Left colon (tissue), 2 donors: Measurements from ENCODE around the gene SLC41A1. TPM values are rescaled to one million over a fixed set of nuclear protein-coding genes. Genes with fewer than 3 reads are reported as not detected.
"Not testable (repeated sequence)": the region's sequence is repeated elsewhere in the genome, so short reads cannot be mapped to it uniquely, and the experiment has no call there.

Experiments used
- ATAC-seq: fragments of 200-7000 bp; cut with Tn5 transposase; one replicate; pipeline ENCODE4 v1.9.1; 2020; ENCODE audit warnings: mild to moderate bottlenecking, moderate library complexity
- DNase-seq, 2 donors: peaks; one replicate each; pipeline ENCODE4 v3.0.0-alpha.2; 2020
- intact Hi-C, 2 donors: fragments of 100-400 bp; cut with DNase I in 1 of 2; cut with micrococcal nuclease in 1 of 2; formaldehyde crosslinking; loops; one replicate each; pipeline versions ENCODE4 v1.11.2 to v1.14.0; 2022; cut with DNase I, micrococcal nuclease
- total RNA-seq, 2 donors: library from RNA; stranded (reverse); fragmentation: NEBNext Ultra II Directional; extraction: Animal tissue kit (Norgen Biotek cat#: 25700); gene quantifications; one replicate each; pipeline ENCODE4 v1.2.1, GENCODE V29; 2021
- donor health status: DM: no; HTN: no; CAD: no.
- donor health status: DM: yes; HTN: yes; CAD: no.

The SLC41A1 gene
- total RNA-seq, 2 donors from 2014 or later, result 4.4 to 4.9 TPM

GRCh38 chr1:205826016-205826806, 13.2 kb upstream of the SLC41A1 start:
- intact Hi-C loops, result no loop called here
- DNase-seq, result no peak
- ATAC-seq, result no peak

DNA sequence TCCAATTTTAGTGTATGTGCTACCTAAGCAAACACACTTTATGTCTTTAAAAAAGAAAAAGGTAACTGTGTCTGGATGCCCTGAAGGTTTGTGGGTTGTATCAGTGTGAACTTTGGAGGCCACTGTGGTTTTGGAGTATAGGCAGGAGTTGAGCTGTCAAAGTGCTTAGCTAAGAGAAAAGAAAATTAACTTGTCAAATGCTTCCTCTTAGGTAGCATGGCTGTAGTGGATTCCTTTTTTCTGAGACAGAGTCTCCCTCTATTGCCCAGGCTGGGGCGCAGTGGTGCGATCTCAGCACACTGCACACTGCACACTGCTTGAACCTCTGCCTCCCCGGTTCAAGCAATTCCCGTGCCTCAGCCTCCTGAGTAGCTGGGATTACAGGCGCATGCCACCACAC, 11.2 kb upstream of the SLC41A1 start:
- intact Hi-C loops, result no loop called here
- no peak for DNase-seq
- no peak for ATAC-seq

- not testable (repeated sequence) for DNase-seq
These were observed 10.3 kb upstream of the SLC41A1 start for GRCh38 chr1:205823260-205823659.

DNA sequence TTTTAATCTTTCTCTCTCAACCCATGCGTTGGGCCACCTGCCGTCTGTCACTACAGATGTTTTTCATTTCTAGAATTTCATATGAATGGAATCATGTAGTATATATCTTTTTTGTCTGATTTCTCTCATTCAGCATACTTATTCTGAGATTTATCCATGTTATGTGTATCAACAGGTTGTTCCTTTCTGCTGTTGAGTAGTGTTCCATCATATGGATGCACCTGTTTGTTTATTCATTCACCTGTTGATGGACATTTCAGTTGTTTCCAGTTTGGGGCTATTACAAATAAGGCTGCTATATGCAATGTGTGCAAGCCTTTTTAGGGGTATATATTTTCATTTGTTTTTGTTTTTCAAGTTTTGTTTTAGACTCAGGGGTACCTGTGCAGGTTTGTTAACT, 9.4 kb upstream of the SLC41A1 start:
- ATAC-seq, result no peak
- no peak for DNase-seq
- intact Hi-C loops, result no loop called here

More at GRCh38 chr1:205823260-205823659, 10.3 kb upstream of the SLC41A1 start:
- ATAC-seq, intact Hi-C loops: not testable (repeated sequence)

DNA sequence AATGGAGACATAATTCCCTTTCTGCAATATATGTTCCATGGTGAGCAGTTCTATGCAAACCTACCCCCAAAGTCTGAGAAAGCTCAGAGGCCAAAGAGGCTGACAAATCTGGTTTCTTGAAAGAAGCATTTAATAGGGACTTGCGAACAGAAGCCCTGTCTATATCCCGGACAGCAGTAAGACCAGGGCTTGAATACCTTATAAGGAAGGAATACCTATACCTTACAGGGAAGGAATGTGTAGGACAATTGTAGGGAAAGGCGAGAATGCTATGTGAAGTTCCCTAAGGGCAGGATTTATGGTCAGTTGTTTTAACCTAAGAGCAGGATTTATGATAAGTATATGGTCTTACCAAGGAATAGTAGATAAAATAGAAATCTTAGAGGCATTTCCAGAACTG, 5.0 kb upstream of the SLC41A1 start:
- intact Hi-C loops, result no loop called here
- ATAC-seq, result no peak
- DNase-seq, result no peak

- no peak for ATAC-seq
- no peak for DNase-seq
- intact Hi-C loops, result no loop called here
These were observed 4.4 kb upstream of the SLC41A1 start for GRCh38 chr1:205817364-205817763.

- intact Hi-C loops, result no loop called here
- DNase-seq, result no peak
These were observed 709 bp upstream of the SLC41A1 start for GRCh38 chr1:205813755-205814058.

GRCh38 chr1:205812271-205812877, 624 bp downstream of the SLC41A1 start:
- ATAC-seq, result peak; percentile 22
- DNase-seq, result peak in 1 of 2 donors; percentile 40
- intact Hi-C loops, result no loop called here

More at GRCh38 chr1:205813755-205814058, 709 bp upstream of the SLC41A1 start:
- ATAC-seq, result no peak

- no peak for DNase-seq
- no peak for ATAC-seq
- intact Hi-C loops, result no loop called here
These were observed 1.3 kb downstream of the SLC41A1 start for GRCh38 chr1:205811660-205812059.

DNA sequence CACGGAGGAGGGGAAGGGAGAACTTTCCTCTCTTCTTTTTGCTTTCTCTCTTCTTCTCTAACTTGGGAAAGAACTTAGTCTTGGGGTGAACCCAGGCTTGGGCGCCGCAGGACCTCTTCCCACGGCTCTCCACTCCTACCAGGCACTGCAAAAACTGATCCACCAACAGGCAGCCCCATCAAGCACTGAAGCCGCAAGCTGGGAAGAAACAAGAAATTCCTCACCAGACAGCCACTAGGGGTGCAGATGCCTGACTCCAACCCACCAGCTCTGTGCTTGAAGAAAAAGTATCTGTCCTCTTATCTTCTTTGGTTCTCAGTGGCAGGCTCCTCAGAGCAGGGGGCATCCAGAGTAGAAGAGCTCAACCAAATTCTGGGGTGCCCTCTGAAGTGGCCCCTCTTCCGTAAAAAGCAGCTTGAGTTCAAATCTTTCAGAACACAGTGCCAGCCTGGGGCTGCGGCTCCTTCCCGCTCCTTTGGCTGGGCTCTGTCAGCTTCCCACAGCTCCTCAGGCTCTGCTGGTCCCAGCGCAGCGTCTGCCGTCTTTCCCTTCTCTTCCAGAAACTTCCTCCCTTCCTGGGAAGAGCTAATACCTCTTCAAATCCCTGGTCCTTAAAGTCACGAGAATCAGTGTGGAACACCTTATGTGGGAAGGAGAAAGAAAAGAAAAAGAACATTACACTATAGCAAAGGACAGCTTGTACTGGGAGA, 2.4 kb downstream of the SLC41A1 start:
- ATAC-seq (no peak), DNase-seq (no peak)
- intact Hi-C loops, result no loop called here

DNA sequence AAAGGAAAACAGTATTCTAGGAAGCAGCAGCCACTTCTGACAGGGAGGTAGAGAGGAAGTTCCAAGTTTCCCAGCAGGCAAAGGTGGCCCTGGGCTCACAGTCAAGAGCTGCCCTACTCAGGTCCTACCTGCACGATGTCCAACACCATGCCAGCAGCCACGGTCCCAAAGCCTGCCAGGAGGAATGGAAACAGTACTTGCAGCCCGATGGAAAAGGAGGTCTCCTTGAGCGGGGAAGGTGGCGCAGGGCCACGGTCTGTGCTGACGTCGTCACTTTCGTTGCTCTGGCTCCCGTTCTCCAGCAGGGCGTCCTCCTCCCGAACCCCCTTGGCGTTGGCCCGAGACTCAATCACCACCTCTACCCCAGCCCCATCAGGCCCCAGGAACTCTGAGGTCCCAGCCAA, 3.1 kb downstream of the SLC41A1 start:
- ATAC-seq (no peak), DNase-seq (no peak)
- intact Hi-C loops, result no loop called here

DNA sequence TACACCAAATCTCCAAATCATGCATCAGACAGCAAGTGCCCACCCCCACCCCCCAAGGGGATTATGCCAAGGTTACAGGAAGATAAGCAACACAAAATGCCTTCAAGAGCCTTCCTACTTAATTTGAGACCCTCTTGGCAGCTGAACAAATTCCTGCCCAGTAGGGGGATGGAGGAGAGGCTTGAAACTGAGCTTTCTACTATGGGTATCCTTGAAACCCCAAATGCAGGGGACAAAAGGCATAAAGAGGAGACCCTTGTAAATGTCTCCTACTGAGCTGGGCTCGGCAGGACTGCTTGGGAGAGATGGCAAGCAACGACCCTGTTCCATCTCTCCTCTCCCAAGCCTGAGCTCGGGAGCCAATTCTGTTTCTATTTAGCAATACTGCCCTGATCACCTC, 3.5 kb downstream of the SLC41A1 start:
- ATAC-seq, result no peak
- DNase-seq, result no peak
- intact Hi-C loops, result no loop called here

DNA sequence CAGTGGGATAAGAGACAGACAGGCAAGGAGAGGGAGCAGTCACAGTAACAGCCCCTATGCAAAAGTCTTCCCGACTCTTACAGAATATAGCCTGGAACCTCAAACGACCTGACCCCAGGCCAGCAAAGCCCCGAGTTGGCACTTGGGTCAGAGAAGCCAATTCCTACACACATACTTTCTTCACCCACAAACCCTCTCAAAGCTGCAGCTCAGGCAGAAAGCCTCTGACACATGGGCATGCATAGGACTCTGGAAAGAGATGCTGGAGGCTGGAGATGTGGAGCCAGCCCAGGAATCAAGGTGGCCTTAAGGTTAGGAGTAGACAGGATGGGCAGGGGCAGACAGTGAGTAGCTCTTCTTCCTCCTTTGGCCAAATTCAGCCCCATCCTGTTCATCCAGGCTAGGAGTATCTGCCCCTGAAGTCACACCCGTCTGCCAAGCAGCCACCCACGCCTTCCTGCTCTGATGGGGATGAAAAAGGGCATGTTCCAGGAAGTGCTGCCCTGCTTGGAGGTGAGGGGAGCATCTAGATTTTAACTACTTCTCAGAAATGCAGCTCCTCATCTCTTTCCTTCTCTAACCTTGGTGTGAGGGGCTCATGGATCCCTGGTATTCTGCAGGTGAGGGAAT, 7.8 kb downstream of the SLC41A1 start:
- no peak for ATAC-seq
- intact Hi-C loops, result no loop called here
- DNase-seq, result no peak

DNA sequence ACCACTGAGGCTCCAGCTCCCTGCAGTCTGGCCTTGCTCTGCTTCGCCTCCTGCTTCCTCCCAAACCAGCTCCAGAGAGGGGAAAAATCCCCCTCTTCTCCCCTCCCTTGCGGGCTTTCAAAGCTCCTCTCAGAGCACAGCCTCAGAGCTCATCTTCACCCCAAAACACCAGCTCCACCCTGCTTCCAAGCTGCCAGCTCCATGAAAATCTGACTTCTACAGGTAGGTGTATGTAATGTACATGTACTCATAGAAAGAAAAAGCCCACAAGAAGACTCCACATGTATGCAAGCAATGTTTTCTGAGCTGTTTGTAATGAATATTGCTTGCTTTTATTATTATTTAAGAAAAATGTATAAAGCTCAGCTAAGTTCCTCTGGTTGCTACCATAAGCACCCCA, 8.4 kb downstream of the SLC41A1 start:
- ATAC-seq (no peak), DNase-seq (no peak)
- intact Hi-C loops, result no loop called here

DNA sequence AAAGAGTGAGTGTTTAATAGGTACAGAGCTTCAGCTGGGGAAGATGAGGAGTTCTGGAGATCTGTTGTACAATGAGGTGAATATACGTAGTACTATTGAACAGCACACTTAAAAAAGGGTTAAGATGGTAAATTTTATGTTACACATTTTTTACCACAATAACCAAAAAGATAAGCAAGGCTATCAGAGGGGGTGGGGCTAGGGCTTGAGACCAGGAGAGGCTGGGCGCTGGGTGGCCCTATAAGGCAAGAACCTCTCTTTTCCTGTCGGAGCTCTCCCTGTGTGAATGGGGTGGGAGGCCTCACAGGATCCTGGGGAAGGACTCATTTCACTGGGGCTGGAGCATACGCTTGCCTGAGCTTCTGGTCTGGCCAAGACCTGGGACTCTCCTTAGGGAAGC, 9.0 kb downstream of the SLC41A1 start:
- intact Hi-C loops, result no loop called here
- no peak for ATAC-seq

GRCh38 chr1:205802060-205802459, 10.9 kb downstream of the SLC41A1 start:
- no peak for ATAC-seq
- intact Hi-C loops, result no loop called here

More for the DNA sequence above, 9.0 kb downstream of the SLC41A1 start:
- no peak for DNase-seq

DNA sequence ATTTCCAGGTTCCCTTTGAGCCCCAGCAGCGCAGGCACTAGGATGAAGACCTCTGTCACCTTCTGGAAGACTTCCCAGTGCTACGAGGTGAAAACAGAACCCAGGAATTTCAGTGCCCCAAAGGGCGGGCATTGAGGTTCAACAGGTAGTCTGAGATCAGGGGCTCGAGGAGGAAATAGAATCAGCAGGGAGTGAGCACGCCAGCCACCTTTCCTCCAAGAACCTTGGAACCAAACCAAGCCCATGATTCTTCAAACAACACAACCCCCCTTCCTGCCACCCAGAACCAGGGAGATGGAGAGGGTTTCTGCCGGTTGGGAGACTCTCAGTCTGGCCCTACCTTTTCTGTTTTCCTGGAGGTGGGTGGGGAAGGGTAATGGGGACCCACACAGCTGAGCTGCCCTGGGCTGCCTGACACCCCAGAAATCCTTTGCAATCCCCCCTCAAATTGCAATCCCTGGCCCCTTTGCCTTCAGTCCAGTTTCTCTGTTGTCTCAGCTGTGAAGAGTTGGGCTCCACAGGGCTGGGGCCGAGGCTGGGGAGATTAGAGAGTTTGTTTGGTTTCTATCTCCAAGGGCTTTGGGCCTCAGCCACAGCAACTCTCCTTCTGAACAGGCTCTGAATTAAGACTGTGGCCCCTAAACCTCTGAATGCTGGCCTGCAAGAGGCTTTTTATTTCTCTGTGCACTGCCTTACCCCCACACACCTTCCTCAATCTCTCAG, 11.9 kb downstream of the SLC41A1 start:
- intact Hi-C loops, result no loop called here
- DNase-seq (no peak), ATAC-seq (no peak)

More at GRCh38 chr1:205802060-205802459, 10.9 kb downstream of the SLC41A1 start:
- no peak for DNase-seq

GRCh38 chr1:205800427-205800826, 12.6 kb downstream of the SLC41A1 start:
- intact Hi-C loops, result no loop called here
- DNase-seq, result no peak
- ATAC-seq, result no peak

DNA sequence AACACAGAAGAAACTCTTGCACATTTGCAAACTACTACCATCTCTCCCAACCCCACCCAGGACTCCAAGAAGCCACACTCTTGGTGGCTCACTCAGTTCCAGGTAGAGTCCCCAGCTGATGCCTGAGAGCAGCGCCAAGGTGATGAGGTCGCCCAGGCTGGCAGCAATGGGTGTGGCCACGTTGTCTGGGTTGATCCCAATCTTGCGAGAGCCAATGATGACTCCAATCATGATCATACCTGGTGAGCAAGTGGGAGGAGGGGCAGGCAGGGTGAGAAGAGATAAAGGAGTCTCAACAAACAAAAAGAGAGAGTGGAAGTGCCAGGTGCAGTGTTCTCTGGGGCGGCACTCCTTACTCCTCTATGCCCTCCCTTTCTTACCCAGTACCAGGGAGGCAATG, 14.4 kb downstream of the SLC41A1 start:
- intact Hi-C loops, result loop anchor here in 1 of 2 donors (5.0 to 10.0 kb wide), 2 partner anchors 174 to 306 kb away; no protein-coding TSS in a partner anchor
- ATAC-seq (peak; percentile 51), DNase-seq (no peak)
